ENCODE measurements around the gene ENTPD8.

DNA sequence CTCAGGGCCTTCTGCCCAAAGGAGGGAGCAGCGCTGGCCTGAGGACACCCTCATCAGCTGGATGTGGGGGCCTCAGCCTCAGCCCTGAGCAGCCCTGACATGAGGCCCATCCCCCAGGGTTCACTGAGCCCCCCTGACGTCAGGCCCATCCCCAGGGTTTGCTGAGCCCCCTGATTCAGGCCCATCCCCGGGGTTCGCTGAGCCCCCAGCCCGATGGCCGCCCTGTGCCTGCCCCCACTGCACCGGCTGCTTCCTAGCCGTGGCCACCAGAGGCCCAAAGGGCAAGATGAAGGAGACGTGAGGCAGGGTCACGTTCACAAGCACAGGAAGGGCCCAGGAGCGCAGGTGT, 37.4 kb upstream of the ENTPD8 start:
- TF ChIP-seq, protein P1, sequence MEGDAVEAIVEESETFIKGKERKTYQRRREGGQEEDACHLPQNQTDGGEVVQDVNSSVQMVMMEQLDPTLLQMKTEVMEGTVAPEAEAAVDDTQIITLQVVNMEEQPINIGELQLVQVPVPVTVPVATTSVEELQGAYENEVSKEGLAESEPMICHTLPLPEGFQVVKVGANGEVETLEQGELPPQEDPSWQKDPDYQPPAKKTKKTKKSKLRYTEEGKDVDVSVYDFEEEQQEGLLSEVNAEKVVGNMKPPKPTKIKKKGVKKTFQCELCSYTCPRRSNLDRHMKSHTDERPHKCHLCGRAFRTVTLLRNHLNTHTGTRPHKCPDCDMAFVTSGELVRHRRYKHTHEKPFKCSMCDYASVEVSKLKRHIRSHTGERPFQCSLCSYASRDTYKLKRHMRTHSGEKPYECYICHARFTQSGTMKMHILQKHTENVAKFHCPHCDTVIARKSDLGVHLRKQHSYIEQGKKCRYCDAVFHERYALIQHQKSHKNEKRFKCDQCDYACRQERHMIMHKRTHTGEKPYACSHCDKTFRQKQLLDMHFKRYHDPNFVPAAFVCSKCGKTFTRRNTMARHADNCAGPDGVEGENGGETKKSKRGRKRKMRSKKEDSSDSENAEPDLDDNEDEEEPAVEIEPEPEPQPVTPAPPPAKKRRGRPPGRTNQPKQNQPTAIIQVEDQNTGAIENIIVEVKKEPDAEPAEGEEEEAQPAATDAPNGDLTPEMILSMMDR (conservative IDR thresholded peaks at IDR 0.05; ENCODE audit: low read length), result no peak
- no peak for TF ChIP-seq EZH2phosphoT487 (IDR thresholded peaks at IDR 0.05; ENCODE audit: borderline replicate concordance, low read depth, low read length)
